Stimulated activated CD4-positive, alpha-beta T cell treated with anti-CD3 and anti-CD28 coated beads, TNF-alpha, amount 100 ng/mL, for 1 hour (primary cell): ENCODE measurements around the gene RER1.

Experiments used
- DNase-seq, 3 donors: peaks; one replicate each; pipeline ENCODE4 v3.0.0-alpha.2; 2020; ENCODE audit warnings: low read depth in 3 of 3, low spot score in 1 of 3

RER1 gene

GRCh38 chr1:2375923-2376260 lies 15.7 kb upstream of the RER1 start:
- DNase-seq: no peak

- no peak for DNase-seq
These were observed 15.3 kb upstream of the RER1 start for GRCh38 chr1:2376261-2376741.

- DNase-seq: no peak
These were observed 14.5 kb upstream of the RER1 start for GRCh38 chr1:2376931-2377672.

GRCh38 chr1:2377751-2378440 lies 13.7 kb upstream of the RER1 start:
- DNase-seq: no peak

GRCh38 chr1:2378441-2378851 lies 13.2 kb upstream of the RER1 start:
- no peak for DNase-seq

- no peak for DNase-seq
These were observed 12.5 kb upstream of the RER1 start for GRCh38 chr1:2378956-2379732.

- DNase-seq: no peak
These were observed 11.8 kb upstream of the RER1 start for GRCh38 chr1:2379733-2380404.

GRCh38 chr1:2380816-2381591 lies 10.6 kb upstream of the RER1 start:
- DNase-seq: no peak

- peak; percentile 44 to 73 (median 61) for DNase-seq
These were observed 9.7 kb upstream of the RER1 start for GRCh38 chr1:2381741-2382620.

GRCh38 chr1:2382621-2383361 lies 8.8 kb upstream of the RER1 start:
- DNase-seq: no peak

GRCh38 chr1:2383576-2383975 lies 8.1 kb upstream of the RER1 start:
- no peak for DNase-seq

GRCh38 chr1:2384130-2384860 lies 7.3 kb upstream of the RER1 start:
- no peak for DNase-seq

- DNase-seq: no peak
These were observed 6.6 kb upstream of the RER1 start for GRCh38 chr1:2384941-2385481.

GRCh38 chr1:2385606-2386280 lies 5.9 kb upstream of the RER1 start:
- DNase-seq: no peak

- no peak for DNase-seq
These were observed 4.7 kb upstream of the RER1 start for GRCh38 chr1:2386636-2387611.
